ENCODE measurements around the gene ARHGAP31.
"Not testable (repeated sequence)": the region's sequence is repeated elsewhere in the genome, so short reads cannot be mapped to it uniquely, and the experiment has no call there.

The ARHGAP31 gene

DNA sequence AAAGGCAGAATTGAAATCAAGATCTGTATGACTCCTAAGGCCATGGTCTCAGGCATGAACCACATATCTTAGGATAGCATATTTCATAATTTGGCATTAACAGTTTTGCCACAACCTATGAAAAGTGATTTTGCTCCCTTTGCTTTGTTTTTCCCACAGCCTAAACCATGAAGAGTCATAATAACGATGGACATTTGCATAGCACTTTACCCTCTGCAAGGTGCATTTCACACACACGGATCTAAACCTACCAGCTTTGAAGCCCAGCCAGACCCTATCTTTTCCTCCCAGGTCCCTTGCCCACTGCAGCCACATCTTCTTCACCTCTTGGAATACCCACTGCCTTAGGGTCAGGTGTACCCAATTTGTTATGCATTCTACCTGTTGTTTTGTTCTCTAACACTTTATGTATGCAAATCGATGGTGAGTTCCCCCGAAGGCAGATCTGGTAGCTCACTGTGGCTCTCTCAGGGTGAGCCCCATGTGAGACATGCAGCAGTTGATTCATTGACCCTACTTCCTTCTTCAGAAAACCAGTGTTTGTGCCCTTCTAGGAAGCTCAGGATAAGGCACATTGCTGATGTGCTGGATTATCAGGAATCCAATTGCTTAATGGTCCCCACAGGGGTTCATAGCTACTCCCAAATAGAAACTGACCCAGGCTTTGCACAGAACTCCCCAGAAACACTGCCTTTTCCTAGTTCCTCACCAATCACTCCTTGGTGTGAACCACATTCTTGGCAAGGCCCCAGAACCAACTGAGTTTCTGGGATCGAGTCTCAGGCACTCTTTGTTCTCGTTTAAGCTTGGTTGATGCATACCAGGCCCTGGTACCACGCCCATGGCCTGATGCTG lies 8.7 kb downstream of the ARHGAP31 start:
- Mint-ChIP-seq H3K27me3 (no peaks in the 10 kb centered on the region), H3K4me1 (ENCODE audit: low read depth) (peaks cover 40% of the 10 kb centered on the region), H3K9me3 (no peaks in the 10 kb centered on the region), H3K27ac (no peak overlapping the region), H3K4me3 (no peak overlapping the region), H3K36me3 (ENCODE audit: low read depth) (peaks cover 47% of the 10 kb centered on the region)
- no peak for DNase-seq

DNA sequence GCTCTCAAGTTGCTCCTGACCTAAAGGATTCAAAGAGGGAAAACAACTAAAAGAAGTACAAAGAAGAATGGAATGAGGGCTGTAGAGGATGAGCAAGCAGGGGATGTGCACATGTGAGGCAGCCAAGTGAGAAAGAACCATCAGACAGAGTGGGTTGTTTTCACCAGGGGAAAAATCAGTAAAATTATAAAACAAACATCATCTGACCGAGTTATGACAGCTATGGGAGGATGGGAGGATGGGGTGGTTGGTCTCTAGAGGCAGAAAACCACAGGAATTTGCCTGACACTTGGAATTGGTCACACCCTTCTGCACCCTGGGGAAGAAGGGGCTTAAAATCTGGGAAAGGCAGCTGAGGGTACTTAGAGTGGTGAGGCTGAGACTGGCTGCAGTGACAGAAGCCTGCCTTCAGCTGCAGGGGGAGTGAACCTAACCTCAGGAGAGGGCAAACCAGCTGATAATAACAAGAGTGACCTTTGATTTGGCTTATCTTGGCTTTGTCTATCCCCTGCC lies 10.1 kb downstream of the ARHGAP31 start:
- Mint-ChIP-seq H3K4me1 (ENCODE audit: low read depth) (peaks cover 31% of the 10 kb centered on the region), H3K27ac (no peak overlapping the region), H3K4me3 (no peak overlapping the region), H3K9me3 (no peaks in the 10 kb centered on the region), H3K36me3 (ENCODE audit: low read depth) (peaks cover 47% of the 10 kb centered on the region), H3K27me3 (no peaks in the 10 kb centered on the region)
- no peak for DNase-seq

DNA sequence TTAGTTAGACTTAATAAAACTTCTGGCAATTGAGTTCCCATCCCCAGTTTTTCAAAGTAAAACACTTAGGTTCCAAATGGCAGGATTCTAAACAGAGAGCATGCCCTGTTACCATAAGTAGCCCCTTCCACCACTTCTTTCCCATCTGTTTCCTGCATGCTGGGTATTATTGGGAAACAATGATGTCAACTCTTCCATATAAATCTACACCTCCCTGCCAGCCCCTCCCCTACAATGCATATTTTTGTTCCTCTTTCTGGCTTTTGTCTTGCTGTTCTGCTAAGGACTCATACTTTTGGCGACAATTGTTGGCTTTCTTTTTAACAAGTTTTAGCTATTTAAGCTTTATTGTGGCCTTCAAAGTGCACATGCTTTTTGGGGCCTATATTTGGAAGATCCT lies 11.1 kb downstream of the ARHGAP31 start:
- no peak for DNase-seq
- Mint-ChIP-seq H3K27me3 (no peaks in the 10 kb centered on the region), H3K9me3 (no peaks in the 10 kb centered on the region), H3K36me3 (ENCODE audit: low read depth) (peaks cover 47% of the 10 kb centered on the region), H3K27ac (no peak overlapping the region), H3K4me3 (no peak overlapping the region), H3K4me1 (ENCODE audit: low read depth) (peaks cover 36% of the 10 kb centered on the region)

DNA sequence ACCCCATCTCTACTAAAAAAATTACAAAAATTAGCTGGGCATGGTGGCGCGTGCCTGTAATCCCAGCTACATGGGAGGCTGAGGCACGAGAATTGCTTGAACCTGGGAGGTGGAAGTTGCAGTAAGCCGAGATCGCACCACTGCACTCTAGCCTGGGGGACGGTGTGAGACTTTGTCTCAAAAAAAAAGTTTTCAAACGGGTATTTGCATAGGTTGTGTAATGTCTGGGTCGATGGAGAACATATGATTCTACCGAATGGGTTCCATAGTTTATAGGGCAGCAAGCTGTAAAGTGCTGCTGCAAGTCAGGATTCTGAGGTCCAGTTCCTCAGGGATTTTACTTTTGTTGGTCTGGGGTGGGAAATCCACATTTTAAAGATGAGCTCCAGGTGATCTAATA lies 12.2 kb downstream of the ARHGAP31 start:
- H3K36me3 Mint-ChIP-seq (ENCODE audit: low read depth), result peaks cover 51% of the 10 kb centered on the region
- not testable (repeated sequence) for H3K27ac Mint-ChIP-seq, H3K27me3 Mint-ChIP-seq, DNase-seq, H3K4me3 Mint-ChIP-seq, H3K9me3 Mint-ChIP-seq
- peaks cover 36% of the 10 kb centered on the region for H3K4me1 Mint-ChIP-seq (ENCODE audit: low read depth)

DNA sequence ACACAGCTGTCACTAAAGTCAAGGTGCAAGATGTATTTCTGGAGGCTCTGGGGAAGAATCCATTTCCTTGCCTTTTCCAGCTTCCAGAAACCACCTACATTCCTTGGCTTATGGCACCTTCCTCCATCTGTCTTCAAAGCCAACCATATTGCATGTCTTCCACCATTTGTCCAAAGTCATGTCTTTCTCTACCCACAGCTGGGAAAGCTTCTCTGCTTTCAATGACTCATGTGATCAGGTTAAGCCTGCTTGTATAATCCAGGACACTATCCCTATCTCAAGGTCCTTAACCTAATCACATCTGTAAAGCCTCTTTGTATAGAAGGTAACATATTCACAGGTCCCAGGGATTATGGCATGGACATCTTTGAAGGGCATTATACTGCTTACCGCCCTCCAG lies 14.2 kb downstream of the ARHGAP31 start:
- Mint-ChIP-seq H3K9me3 (no peaks in the 10 kb centered on the region), H3K4me3 (no peak overlapping the region), H3K36me3 (ENCODE audit: low read depth) (peaks cover 50% of the 10 kb centered on the region), H3K4me1 (ENCODE audit: low read depth) (peaks cover 26% of the 10 kb centered on the region), H3K27me3 (no peaks in the 10 kb centered on the region), H3K27ac (no peak overlapping the region)
- no peak for DNase-seq

DNA sequence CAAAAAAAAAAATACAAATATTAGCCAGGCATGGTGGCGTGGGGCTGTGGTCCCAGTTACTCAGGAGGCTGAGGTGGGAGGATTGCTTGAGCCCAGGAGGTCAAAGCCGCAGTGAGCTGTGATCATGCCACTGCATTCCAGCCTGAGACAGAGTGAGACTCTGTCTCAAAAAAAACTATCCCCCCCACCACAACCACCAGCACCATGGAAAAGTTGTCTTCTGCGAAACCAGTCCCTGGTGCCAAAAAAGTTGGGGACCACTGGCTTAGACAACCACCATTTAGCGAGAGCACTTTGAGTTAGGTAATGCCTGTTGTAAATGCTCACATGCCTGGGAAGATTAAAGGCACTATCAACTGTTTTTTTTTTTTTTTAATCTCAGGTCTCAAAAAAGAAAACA lies 15.4 kb downstream of the ARHGAP31 start:
- H3K27me3 Mint-ChIP-seq, result no peaks in the 10 kb centered on the region
- H3K4me3 Mint-ChIP-seq, result no peak overlapping the region

DNA sequence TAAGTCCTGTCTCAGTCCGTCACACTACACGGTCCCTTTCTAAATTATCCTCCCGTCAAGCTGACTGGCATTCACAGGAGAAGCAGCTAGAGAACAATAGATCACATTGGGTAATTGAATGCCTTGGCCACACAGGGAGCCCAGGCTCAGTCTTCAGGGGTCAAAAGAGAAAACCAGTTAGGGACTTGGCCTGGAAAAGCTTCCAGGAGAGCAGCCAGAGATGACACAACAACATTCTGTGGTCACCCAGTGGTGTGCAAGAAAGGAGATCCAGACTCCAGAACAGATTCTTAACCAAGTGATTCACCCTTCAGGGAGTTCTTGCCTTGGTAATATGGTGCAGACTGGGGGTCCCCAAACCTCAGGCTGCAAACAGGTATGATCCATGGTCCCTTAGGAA lies 15.9 kb downstream of the ARHGAP31 start:
- DNase-seq, result no peak
- Mint-ChIP-seq H3K9me3 (no peaks in the 10 kb centered on the region), H3K27ac (no peak overlapping the region), H3K4me1 (ENCODE audit: low read depth) (peaks cover 25% of the 10 kb centered on the region), H3K36me3 (ENCODE audit: low read depth) (peaks cover 50% of the 10 kb centered on the region), H3K4me3 (no peak overlapping the region), H3K27me3 (no peaks in the 10 kb centered on the region)

More for the DNA sequence above, 15.4 kb downstream of the ARHGAP31 start:
- peaks cover 25% of the 10 kb centered on the region for H3K4me1 Mint-ChIP-seq (ENCODE audit: low read depth)
- no peaks in the 10 kb centered on the region for H3K9me3 Mint-ChIP-seq
- peaks cover 53% of the 10 kb centered on the region for H3K36me3 Mint-ChIP-seq (ENCODE audit: low read depth)
- H3K27ac Mint-ChIP-seq, result no peak overlapping the region
- no peak for DNase-seq

DNA sequence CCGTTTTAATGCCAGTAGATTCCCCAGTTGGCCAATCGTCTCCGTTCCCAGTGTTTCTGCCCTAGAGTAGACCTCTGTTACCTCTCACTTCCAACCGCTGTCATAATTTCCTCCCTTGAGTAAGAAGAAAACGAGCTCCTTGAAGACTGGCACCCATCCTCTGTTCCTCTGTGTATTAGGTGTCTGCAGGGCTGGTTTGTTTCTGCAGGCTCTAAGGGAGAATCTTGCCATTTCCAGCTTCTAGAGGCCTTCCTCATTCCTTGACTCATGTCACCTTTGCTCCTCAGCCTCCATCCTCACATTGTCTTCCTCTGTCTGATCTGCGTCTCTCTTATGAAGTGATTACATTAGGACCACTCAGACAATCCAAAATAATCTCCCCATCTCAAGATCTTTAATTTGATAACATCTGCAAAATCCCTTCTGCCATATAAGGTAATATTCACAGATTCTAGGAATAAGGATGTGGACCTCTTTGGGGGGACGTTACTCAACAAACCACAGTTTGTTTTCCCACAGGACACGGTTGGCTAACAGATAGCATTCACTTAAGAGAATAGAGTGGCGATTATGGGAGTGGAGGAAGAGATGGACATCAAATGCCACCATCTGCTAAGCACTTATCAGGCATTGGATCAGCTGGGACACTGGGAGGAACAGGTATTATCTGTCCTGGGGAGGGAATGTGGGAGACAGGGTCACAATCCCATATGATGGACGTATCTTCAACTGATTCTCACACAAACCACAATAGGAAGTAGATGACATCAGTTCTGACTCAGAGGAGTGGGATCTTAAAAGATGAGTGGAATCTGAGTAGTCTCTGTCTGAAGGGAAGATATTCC lies 17.1 kb downstream of the ARHGAP31 start:
- Mint-ChIP-seq H3K27ac (no peak overlapping the region), H3K4me3 (no peak overlapping the region)

DNA sequence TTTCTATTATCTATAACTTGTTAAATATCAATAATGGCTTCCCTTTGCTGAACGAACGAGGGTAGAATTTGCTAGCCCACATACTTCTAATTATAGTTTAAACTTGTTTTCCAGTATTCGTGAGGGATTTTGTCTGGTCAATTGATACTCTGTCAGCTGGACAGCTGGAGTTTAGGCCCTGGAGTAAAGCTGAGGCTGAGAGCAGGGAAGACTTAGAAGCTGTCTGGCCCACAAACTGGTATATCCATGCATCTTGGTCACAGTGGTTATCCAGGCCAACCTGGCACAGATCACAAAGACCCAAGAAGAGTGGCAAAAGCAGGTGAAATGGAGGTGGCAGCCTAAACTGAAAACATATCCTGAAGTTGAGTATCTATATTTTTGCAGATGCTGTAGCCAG lies 19.3 kb downstream of the ARHGAP31 start:
- H3K4me1 Mint-ChIP-seq (ENCODE audit: low read depth), result peaks cover 29% of the 10 kb centered on the region
- DNase-seq, result no peak
- no peaks in the 10 kb centered on the region for H3K9me3 Mint-ChIP-seq
- H3K27ac Mint-ChIP-seq, result no peak overlapping the region
- no peaks in the 10 kb centered on the region for H3K27me3 Mint-ChIP-seq
- H3K4me3 Mint-ChIP-seq, result no peak overlapping the region
- H3K36me3 Mint-ChIP-seq (ENCODE audit: low read depth), result peaks cover 37% of the 10 kb centered on the region

More for the DNA sequence above, 17.1 kb downstream of the ARHGAP31 start:
- peaks cover 46% of the 10 kb centered on the region for H3K36me3 Mint-ChIP-seq (ENCODE audit: low read depth)
- no peaks in the 10 kb centered on the region for H3K27me3 Mint-ChIP-seq
- peaks cover 25% of the 10 kb centered on the region for H3K4me1 Mint-ChIP-seq (ENCODE audit: low read depth)
- no peak for DNase-seq
- no peaks in the 10 kb centered on the region for H3K9me3 Mint-ChIP-seq

DNA sequence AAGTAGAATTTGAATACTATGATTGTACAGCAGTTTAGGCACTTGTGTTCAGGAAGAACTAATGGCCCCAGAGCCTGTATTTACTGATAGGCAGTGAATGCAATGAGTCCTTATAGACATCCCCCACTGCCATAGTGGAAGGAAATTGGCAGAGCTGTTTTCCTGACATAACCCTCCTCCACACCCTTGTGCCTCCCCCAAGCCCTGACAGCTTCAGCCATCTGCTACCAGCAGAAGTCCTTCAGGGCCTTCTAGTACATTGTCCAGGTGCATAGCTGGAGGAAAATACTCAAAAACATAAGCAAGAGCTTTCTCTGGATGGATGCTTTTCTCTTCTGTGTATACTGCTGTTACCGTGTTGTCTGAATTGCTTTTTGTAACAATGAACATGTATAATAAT lies 20.6 kb downstream of the ARHGAP31 start:
- DNase-seq, result no peak
- Mint-ChIP-seq H3K4me1 (ENCODE audit: low read depth) (peaks cover 30% of the 10 kb centered on the region), H3K36me3 (ENCODE audit: low read depth) (peaks cover 26% of the 10 kb centered on the region), H3K4me3 (no peak overlapping the region), H3K27me3 (no peaks in the 10 kb centered on the region), H3K9me3 (no peaks in the 10 kb centered on the region), H3K27ac (no peak overlapping the region)

DNA sequence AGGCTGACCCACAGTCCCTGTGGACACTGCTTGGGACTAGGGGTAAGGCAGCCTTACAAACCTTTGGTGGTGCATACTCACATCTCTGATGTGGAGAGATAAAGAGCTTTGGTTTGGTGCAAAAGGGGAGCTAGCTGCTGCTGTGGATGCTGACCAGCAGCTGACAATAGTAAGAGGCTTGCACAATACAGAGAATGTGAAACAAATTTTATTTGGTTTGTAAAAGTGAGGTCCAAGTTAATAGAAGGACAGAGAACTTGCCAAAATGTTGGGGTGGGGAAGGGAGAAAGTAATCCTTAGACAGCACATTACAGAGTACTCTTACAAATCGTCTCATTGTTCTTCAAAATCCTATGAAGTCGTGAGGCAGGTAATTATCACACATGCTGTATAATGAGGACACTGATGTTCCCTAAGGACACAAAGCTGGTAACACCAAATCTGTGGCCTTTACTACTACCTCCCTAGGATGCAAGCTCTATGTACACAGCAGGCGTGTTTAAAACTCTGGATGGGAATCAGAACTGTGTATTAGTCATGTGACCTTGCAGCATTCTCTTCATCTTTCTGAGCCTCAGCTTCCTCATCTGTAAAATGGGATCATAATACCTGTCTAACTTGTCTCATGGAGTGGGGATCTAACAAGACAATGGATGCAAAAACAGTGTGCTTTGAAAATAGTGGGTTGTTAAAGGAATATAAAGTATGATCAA lies 21.6 kb downstream of the ARHGAP31 start:
- peaks cover 34% of the 10 kb centered on the region for H3K4me1 Mint-ChIP-seq (ENCODE audit: low read depth)
- no peaks in the 10 kb centered on the region for H3K27me3 Mint-ChIP-seq
- peaks cover 21% of the 10 kb centered on the region for H3K36me3 Mint-ChIP-seq (ENCODE audit: low read depth)
- H3K4me3 Mint-ChIP-seq, result no peak overlapping the region
- H3K9me3 Mint-ChIP-seq, result no peaks in the 10 kb centered on the region
- no peak for DNase-seq
- H3K27ac Mint-ChIP-seq, result no peak overlapping the region

DNA sequence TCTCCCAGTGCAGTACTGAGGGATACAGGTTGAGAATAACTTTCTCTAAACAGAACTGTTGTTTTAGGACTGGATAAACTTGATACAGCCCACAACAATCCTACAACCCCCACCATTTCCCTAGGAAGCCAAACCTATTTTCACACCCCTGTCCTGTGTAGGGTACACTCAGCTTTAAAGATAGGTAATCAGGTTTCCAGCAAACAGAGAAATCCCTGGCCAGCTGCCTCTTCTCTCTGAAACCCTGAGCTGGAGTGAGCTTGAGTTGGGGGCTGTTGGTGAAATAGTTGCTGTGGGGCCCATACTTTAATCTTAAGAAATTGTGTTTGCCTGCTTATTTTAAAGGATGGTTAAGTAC lies 22.1 kb downstream of the ARHGAP31 start:
- no peak overlapping the region for H3K27ac Mint-ChIP-seq
- H3K27me3 Mint-ChIP-seq, result no peaks in the 10 kb centered on the region
- no peak overlapping the region for H3K4me3 Mint-ChIP-seq
- DNase-seq, result no peak
- peaks cover 24% of the 10 kb centered on the region for H3K36me3 Mint-ChIP-seq (ENCODE audit: low read depth)
- no peaks in the 10 kb centered on the region for H3K9me3 Mint-ChIP-seq
- peaks cover 33% of the 10 kb centered on the region for H3K4me1 Mint-ChIP-seq (ENCODE audit: low read depth)

DNA sequence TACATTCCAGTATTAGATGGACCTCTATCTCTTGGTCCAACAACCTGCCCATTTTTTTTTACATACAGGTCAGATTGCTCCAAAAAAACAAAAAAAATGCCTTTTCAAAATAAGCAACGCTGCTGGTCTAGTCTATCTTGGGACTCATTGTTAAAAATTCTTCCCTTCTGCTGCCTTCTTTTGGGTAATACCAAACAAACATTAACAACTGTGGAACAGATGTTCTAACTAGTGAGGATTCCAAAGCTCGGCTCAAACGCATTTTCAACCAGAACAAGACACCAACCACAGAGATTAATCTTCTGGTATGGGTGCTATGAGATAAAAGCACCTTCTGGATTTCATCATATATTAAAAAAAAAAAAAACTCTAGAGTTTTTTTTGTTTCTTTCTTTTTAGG lies 24.7 kb downstream of the ARHGAP31 start:
- Mint-ChIP-seq H3K27ac (no peak overlapping the region), H3K27me3 (no peaks in the 10 kb centered on the region), H3K4me3 (no peak overlapping the region), H3K9me3 (no peaks in the 10 kb centered on the region), H3K4me1 (ENCODE audit: low read depth) (peaks cover 39% of the 10 kb centered on the region), H3K36me3 (ENCODE audit: low read depth) (peaks cover 19% of the 10 kb centered on the region)
- DNase-seq, result no peak

DNA sequence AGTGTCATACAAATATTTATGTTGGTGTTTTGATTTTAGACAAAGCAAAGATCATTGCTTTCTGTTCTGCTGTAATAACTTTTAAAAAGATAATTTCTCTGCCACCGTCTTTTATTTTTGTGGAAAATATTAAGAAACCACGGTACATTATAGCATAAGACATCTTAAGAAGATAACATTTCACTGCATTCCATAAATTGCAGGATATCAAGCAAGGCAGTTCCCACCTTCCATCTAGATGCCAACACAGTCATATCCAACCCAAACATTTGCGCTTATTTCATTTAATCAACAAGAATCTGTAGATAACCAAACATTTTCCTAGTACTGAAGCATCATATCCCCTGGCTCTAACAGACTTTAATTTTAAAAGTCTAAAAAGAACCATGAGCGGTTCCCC lies 25.1 kb downstream of the ARHGAP31 start:
- H3K9me3 Mint-ChIP-seq, result no peaks in the 10 kb centered on the region
- DNase-seq, result no peak
- H3K36me3 Mint-ChIP-seq (ENCODE audit: low read depth), result peaks cover 15% of the 10 kb centered on the region
- no peak overlapping the region for H3K27ac Mint-ChIP-seq
- H3K4me3 Mint-ChIP-seq, result no peak overlapping the region
- H3K4me1 Mint-ChIP-seq (ENCODE audit: low read depth), result peaks cover 42% of the 10 kb centered on the region
- H3K27me3 Mint-ChIP-seq, result no peaks in the 10 kb centered on the region
